WERI-Rb-1 (cell line): ENCODE results near the gene ZNF511.

Experiments used
- DNase-seq: peaks from one replicate; pipeline ENCODE4 v3.0.0-alpha.2; 2020
- H3K27ac ChIP-seq: fragments of 250-450 bp; sonication (Bioruptor Pico); 2 replicates; pipeline ENCODE4 v1.5.1; 2020; ENCODE audit warnings: mild to moderate bottlenecking, moderate library complexity
- H3K27me3 ChIP-seq: fragments of 250-450 bp; sonication (Bioruptor Pico); 2 replicates; pipeline ENCODE4 v1.5.1; 2021; ENCODE audit warnings: mild to moderate bottlenecking, low read depth, moderate library complexity; ENCODE audit not compliant: insufficient read depth, severe bottlenecking
- H3K36me3 ChIP-seq: fragments of 250-450 bp; sonication (Bioruptor Pico); 2 replicates; pipeline ENCODE4 v1.5.1; 2020; ENCODE audit warnings: mild to moderate bottlenecking, moderate library complexity
- H3K4me3 ChIP-seq: 2 replicates; pipeline ENCODE4 v1.5.1; 2011; ENCODE audit warnings: low read depth, mild to moderate bottlenecking, control low read depth, low read length
- H3K9me3 ChIP-seq: fragments of 250-450 bp; sonication (Bioruptor Pico); 2 replicates; pipeline ENCODE4 v1.5.1; 2021; ENCODE audit warnings: mild to moderate bottlenecking, moderate library complexity; ENCODE audit not compliant: severe bottlenecking
- TF ChIP-seq, protein P1 (sequence below): IDR thresholded peaks from 2 replicates; pipeline ENCODE4 v1.5.1; 2011; ENCODE audit warnings: low read depth, mild to moderate bottlenecking, control low read depth, inconsistent platforms, low read length

The ZNF511 gene

DNA sequence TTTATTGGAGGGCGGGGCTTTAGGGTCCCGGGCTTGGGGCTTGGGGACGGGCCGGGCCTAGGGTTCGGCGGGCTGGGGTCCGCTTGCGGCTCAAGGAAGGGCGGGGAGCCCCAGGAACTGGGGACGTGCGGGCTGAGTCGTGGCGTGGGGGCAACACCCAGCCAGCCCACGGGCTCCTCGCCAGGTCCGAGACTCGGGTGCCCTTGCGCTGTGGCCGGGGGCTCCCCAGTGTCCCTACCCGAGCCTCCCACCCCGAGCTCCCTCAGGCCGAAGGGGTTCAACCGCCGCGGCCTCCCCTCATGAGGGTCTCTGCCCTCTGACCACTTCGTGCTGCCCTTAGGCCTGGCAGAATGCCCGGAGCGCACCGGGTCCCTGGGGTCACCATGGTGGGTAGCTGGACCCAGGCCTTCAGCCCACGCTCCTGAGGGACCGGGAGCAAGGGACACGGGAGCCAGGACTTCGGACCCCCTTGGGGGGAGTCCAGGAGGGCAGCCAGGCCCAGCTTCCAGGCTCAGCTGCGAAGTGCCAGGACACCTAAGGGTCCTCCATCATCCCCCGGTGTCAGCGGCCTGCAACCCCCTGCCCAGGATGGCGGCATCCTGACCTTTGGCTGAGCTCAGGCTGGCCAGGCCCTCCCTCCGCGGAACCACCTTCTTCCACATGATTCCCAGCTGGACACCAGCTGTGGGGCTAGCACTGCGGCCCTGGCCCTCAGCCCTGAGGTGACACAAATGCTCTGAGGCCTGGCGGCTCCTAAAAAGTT lies 49.6 kb downstream of the ZNF511 start:
- Histone ChIP-seq H3K9me3 (no peaks in the 10 kb centered on the region), H3K27me3 (no peaks in the 10 kb centered on the region), H3K27ac (no peak overlapping the region), H3K36me3 (peaks cover 16% of the 10 kb centered on the region), H3K4me3 (no peak overlapping the region)
- TF ChIP-seq, protein P1, sequence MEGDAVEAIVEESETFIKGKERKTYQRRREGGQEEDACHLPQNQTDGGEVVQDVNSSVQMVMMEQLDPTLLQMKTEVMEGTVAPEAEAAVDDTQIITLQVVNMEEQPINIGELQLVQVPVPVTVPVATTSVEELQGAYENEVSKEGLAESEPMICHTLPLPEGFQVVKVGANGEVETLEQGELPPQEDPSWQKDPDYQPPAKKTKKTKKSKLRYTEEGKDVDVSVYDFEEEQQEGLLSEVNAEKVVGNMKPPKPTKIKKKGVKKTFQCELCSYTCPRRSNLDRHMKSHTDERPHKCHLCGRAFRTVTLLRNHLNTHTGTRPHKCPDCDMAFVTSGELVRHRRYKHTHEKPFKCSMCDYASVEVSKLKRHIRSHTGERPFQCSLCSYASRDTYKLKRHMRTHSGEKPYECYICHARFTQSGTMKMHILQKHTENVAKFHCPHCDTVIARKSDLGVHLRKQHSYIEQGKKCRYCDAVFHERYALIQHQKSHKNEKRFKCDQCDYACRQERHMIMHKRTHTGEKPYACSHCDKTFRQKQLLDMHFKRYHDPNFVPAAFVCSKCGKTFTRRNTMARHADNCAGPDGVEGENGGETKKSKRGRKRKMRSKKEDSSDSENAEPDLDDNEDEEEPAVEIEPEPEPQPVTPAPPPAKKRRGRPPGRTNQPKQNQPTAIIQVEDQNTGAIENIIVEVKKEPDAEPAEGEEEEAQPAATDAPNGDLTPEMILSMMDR, result no peak
- no peak for DNase-seq

GRCh38 chr10:133358925-133359310 lies 50.2 kb downstream of the ZNF511 start:
- Histone ChIP-seq H3K4me3 (no peak overlapping the region), H3K36me3 (peaks cover 22% of the 10 kb centered on the region), H3K9me3 (no peaks in the 10 kb centered on the region), H3K27ac (no peak overlapping the region), H3K27me3 (no peaks in the 10 kb centered on the region)
- TF ChIP-seq, protein P1, result no peak
- DNase-seq, result no peak

DNA sequence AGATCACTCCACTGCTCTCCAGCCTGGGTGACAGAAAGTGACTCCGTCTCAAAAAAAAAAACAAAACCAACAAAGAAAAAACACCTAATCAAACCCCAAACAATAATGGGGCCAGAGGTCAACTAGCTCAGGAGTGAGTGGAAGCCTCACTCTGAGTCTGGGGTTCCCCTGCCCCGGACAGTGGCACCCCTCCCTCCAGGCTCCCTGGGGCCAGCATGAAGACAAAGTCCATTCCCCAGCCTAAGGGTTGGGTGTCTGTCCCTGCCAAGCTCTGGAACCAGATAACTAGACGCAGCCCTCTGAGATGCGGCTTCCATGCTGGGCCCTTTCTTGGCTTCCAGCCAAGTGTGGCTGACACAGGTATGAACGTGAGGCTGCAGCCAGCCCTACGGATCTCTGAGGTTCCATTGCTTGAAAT lies 50.8 kb downstream of the ZNF511 start:
- no peaks in the 10 kb centered on the region for H3K9me3 ChIP-seq
- TF ChIP-seq, protein P1, result no peak
- peaks cover 22% of the 10 kb centered on the region for H3K36me3 ChIP-seq
- no peaks in the 10 kb centered on the region for H3K27me3 ChIP-seq
- H3K27ac ChIP-seq, result no peak overlapping the region
- no peak overlapping the region for H3K4me3 ChIP-seq
- no peak for DNase-seq

DNA sequence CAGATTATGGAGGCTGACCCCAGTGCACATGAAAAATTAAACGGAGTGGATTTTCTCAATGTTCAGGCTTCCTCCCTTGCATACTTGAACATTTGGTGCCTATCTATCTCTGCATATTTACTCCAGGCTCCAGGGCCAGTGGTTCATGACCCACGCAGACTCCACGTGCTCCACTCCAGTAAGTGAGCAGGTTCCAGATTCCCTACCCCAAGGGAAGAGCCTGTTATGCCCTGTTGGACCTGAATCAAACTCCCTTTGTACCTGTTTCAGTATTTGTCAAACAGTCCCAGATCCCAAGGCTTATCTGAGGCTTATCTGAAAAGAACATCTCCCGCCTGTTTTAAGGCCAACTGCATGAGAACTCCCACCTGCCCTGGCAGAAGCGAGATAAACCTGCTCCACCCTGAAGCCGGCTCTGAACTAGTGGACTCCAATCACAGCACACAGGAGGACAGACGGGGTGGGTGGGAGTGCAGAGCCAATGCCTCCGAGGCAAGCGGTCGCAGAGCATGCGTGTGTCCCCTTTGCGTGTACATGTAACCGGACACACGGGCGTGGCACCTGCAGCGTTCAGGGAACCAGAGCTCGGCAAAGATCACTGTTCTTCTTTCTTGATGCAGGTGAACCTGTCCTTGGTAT lies 51.4 kb downstream of the ZNF511 start:
- Histone ChIP-seq H3K4me3 (no peak overlapping the region), H3K27ac (no peak overlapping the region), H3K36me3 (peaks cover 22% of the 10 kb centered on the region), H3K27me3 (no peaks in the 10 kb centered on the region), H3K9me3 (no peaks in the 10 kb centered on the region)
- DNase-seq, result no peak
- TF ChIP-seq, protein P1, result no peak

GRCh38 chr10:133361227-133361626 lies 52.5 kb downstream of the ZNF511 start:
- no peak overlapping the region for H3K27ac ChIP-seq
- H3K36me3 ChIP-seq, result peaks cover 22% of the 10 kb centered on the region
- no peak for DNase-seq
- no peaks in the 10 kb centered on the region for H3K9me3 ChIP-seq
- H3K27me3 ChIP-seq, result no peaks in the 10 kb centered on the region
- TF ChIP-seq, protein P1, result no peak
- H3K4me3 ChIP-seq, result no peak overlapping the region
